Prostate gland (tissue), 1 donor: ENCODE measurements around the gene RAB12.

Source experiments
- POLR2A ChIP-seq: fragments of 450-650 bp; IDR thresholded peaks from one replicate; pipeline ENCODE4 v1.6.1; 2016; ENCODE audit warnings: antibody characterized with exemption, mild to moderate bottlenecking
- POLR2AphosphoS5 ChIP-seq: sonication (generic); formaldehyde crosslinking; IDR thresholded peaks from one replicate; pipeline ENCODE4 v1.6.1; 2017; ENCODE audit warnings: antibody characterized with exemption

DNA sequence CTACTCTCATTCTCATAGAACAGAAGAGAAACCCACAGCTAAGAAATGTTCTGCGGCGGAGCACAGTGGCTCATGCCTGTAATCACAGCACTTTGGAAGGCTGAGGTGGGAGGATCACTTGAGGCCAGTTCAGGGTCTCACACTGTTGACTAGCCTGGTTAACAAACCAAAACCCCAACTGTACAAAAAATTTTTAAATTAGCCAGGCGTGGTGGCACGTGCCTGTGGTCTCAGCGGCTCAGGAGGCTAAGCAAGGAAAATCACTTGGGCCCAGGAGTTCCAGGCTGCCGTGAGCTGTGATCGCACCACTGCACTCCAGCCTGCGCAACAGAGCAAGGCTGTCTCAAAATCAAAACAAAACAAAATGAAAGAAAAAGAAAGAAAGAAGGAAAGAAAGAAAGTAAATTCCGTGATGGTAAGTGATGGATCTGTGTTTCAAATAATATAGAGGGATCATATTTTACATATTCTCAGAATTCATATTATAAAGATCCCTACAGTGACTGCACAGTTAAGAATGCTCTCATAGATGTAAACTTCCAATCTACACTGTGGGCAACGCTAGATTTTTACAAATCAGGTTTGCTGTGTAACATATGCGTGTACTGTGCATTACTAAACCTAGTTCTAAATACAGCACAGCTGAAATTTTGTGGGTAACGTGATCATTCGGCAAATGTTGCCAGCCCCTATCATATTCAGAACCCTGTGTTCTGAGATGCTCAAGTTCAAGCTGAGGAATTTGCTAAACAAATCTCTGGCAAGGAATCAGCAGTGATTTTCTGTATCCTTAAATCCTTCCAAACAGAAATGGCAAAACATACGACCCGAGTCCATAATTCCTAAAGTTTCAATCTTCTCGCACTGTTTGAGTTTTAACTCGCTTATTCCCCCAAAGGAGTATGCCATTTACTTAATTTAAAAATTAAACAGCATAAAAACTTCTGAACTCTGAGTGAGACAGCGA is 1.2 kb upstream of the RAB12 start:
- peak; percentile 20 for TF ChIP-seq POLR2AphosphoS5
- no peak for TF ChIP-seq POLR2A
